A549 (cell line): ENCODE measurements around the gene KCTD21. TPM values are rescaled to one million over a fixed set of nuclear protein-coding genes. Genes with fewer than 3 reads are reported as not detected.

Experiments
- ATAC-seq, 2 experiments: fragments of 200-7000 bp in 1 of 2; fragments of >200 bp in 1 of 2; cut with Nextera tagmentation in 1 of 2; cut with Tn5 transposase in 1 of 2; 3 replicates each; pipeline versions ENCODE4 v1.8.0 to v1.9.1; 2018 to 2020; ENCODE audit warnings: mild to moderate bottlenecking in 1 of 2, moderate library complexity in 1 of 2
- CTCF ChIA-PET: fragments of 300-600 bp; sonication (Branson Sonifier 250); formaldehyde crosslinking; extraction: SDS; loops from one replicate; lab custom pipeline; 2021; ENCODE audit warnings: antibody characterized with exemption, inconsistent platforms; lab: Yijun Ruan, JAX
- POLR2A ChIA-PET: fragments of 350-600 bp; formaldehyde crosslinking; extraction: SDS; loops from one replicate; lab custom pipeline; 2021; ENCODE audit warnings: antibody characterized with exemption, inconsistent platforms; lab: Yijun Ruan, JAX
- DNase-seq, 2 experiments: peaks; one replicate each; pipeline versions ENCODE4 v3.0.0 to v3.0.0-alpha.2; 2011 to 2016; ENCODE audit warnings: low read depth in 1 of 2, low spot score in 1 of 2
- FAIRE-seq: peaks from 2 replicates; lab custom pipeline; 2011; peaks lifted over from hg19 to GRCh38; lab: Jason Lieb, UNC
- H3K27ac ChIP-seq, 2 experiments: fragments of >200 bp; sonication (Bioruptor Twin); formaldehyde crosslinking; 3 replicates each; pipeline ENCODE4 v1.5.1; 2016 to 2017
- H3K4me1 ChIP-seq: fragments of >200 bp; sonication (Bioruptor Twin); formaldehyde crosslinking; 3 replicates; pipeline ENCODE4 v1.6.1; 2016
- H3K4me2 ChIP-seq: fragments of >200 bp; sonication (Bioruptor Twin); formaldehyde crosslinking; 3 replicates; pipeline ENCODE4 v1.6.1; 2016
- H3K4me3 ChIP-seq: fragments of >200 bp; sonication (Bioruptor Twin); formaldehyde crosslinking; 3 replicates; pipeline ENCODE4 v1.5.1; 2016
- H3K9me3 ChIP-seq: fragments of >200 bp; sonication (Bioruptor Twin); formaldehyde crosslinking; 3 replicates; pipeline ENCODE4 v1.6.1; 2016
- BHLHE40 ChIP-seq: IDR thresholded peaks from 2 replicates; pipeline ENCODE4 v1.6.1; 2012; ENCODE audit warnings: low read depth, low read length, inconsistent platforms
- CBX2 ChIP-seq: fragments of 200-600 bp; sonication (generic); IDR thresholded peaks from 2 replicates; pipeline ENCODE4 v1.6.1; 2016; ENCODE audit warnings: low read depth, mild to moderate bottlenecking, borderline replicate concordance
- CHD2 ChIP-seq: fragments of 150-350 bp; IDR thresholded peaks from 2 replicates; pipeline ENCODE4 v1.6.1; 2014; ENCODE audit warnings: low read length; ENCODE audit not compliant: partially characterized antibody
- CHD4 ChIP-seq: fragments of 200-600 bp; sonication (generic); IDR thresholded peaks from 2 replicates; pipeline ENCODE4 v1.6.1; 2016; ENCODE audit warnings: antibody characterized with exemption, mild to moderate bottlenecking, borderline replicate concordance
- EHF ChIP-seq: fragments of 250-450 bp; sonication (Bioruptor Pico); IDR thresholded peaks from 2 replicates; pipeline ENCODE4 v1.5.0; 2020; ENCODE audit warnings: mild to moderate bottlenecking
- FOXS1 ChIP-seq: fragments of 250-450 bp; sonication (Bioruptor Pico); IDR thresholded peaks from 2 replicates; pipeline ENCODE4 v1.5.0; 2020; ENCODE audit warnings: mild to moderate bottlenecking, moderate library complexity
- GATA3 ChIP-seq: IDR thresholded peaks from 2 replicates; pipeline ENCODE4 v1.6.1; 2012; ENCODE audit warnings: borderline replicate concordance
- HDAC2 ChIP-seq: fragments of 200-600 bp; sonication (generic); IDR thresholded peaks from 2 replicates; pipeline ENCODE4 v1.6.1; 2016
- HEYL ChIP-seq: fragments of 250-450 bp; sonication (Bioruptor Pico); IDR thresholded peaks from 2 replicates; pipeline ENCODE4 v1.8.0; 2021; ENCODE audit warnings: mild to moderate bottlenecking, moderate library complexity
- JUNB ChIP-seq: fragments of >200 bp; sonication (Bioruptor Twin); formaldehyde crosslinking; IDR thresholded peaks from 2 replicates; pipeline ENCODE4 v1.6.1; 2016
- KDM1A ChIP-seq: fragments of 200-600 bp; sonication (generic); IDR thresholded peaks from 2 replicates; pipeline ENCODE4 v1.6.1; 2016; ENCODE audit warnings: low read depth, mild to moderate bottlenecking
- KDM5A ChIP-seq: fragments of 200-600 bp; sonication (generic); IDR thresholded peaks from 2 replicates; pipeline ENCODE4 v1.6.1; 2016; ENCODE audit warnings: antibody characterized with exemption, mild to moderate bottlenecking
- NFE2L2 ChIP-seq: fragments of 150-350 bp; conservative IDR thresholded peaks from 2 replicates; pipeline ENCODE4 v1.6.1; 2014; ENCODE audit warnings: low read length
- NR3C1 ChIP-seq: fragments of >200 bp; sonication (Bioruptor Twin); formaldehyde crosslinking; IDR thresholded peaks from 3 replicates; pipeline ENCODE4 v1.6.1; 2017
- POLR2A ChIP-seq: IDR thresholded peaks from 2 replicates; pipeline ENCODE4 v1.6.1; 2012; ENCODE audit warnings: mild to moderate bottlenecking, low read length
- RAD21 ChIP-seq, 2 experiments: fragments of >200 bp in 1 of 2; sonication (Bioruptor Twin) in 1 of 2; formaldehyde crosslinking in 1 of 2; IDR thresholded peaks in 1 of 2; conservative IDR thresholded peaks in 1 of 2; 2 replicates in 1 of 2; 3 replicates in 1 of 2; pipeline ENCODE4 v1.6.1; 2012 to 2018; ENCODE audit warnings: inconsistent platforms in 1 of 2
- RFX5 ChIP-seq: fragments of 450-650 bp; IDR thresholded peaks from 2 replicates; pipeline ENCODE4 v1.7.1; 2014; ENCODE audit warnings: antibody characterized with exemption, mild to moderate bottlenecking, moderate library complexity
- SMC3 ChIP-seq: fragments of >200 bp; sonication (Bioruptor Twin); formaldehyde crosslinking; IDR thresholded peaks from 3 replicates; pipeline ENCODE4 v1.6.1; 2018; ENCODE audit warnings: inconsistent platforms
- TFCP2L1 ChIP-seq: fragments of 250-450 bp; sonication (Bioruptor Pico); IDR thresholded peaks from 2 replicates; pipeline ENCODE4 v1.5.0; 2021; ENCODE audit warnings: mild to moderate bottlenecking
- ZSCAN20 ChIP-seq: fragments of 250-450 bp; sonication (Bioruptor Pico); IDR thresholded peaks from 2 replicates; pipeline ENCODE4 v1.8.0; 2022; ENCODE audit warnings: mild to moderate bottlenecking, moderate library complexity
- WGBS: methylation state at CpG from one replicate; pipeline ENCODE4 v1.1.6; 2017; ENCODE audit errors: missing lambda C conversion rate; 5-methylcytosine and 5-hydroxymethylcytosine counted together
- polyA plus RNA-seq, 4 experiments: library from polyadenylated mRNA; depleted of rRNA in 3 of 4; stranded (reverse); fragments of >200 nt; fragmentation: RNase III in 1 of 4; extraction: RNeasy Plus Mini Kit Qiagen cat#74134 plus additional on column Dnase treatment in 1 of 4; gene quantifications; 2 replicates in 3 of 4; 3 replicates in 1 of 4; pipeline ENCODE4 v1.2.3, GENCODE V29; 2011 to 2017
- TF ChIP-seq, protein P1 (sequence below): fragments of 250-450 bp; sonication (Bioruptor Pico); IDR thresholded peaks from 2 replicates; pipeline ENCODE4 v1.5.0; 2021; ENCODE audit warnings: mild to moderate bottlenecking, moderate library complexity, borderline replicate concordance
- TF ChIP-seq, protein P2 (sequence below): fragments of 150-350 bp; IDR thresholded peaks from 2 replicates; pipeline ENCODE4 v1.6.1; 2014; ENCODE audit warnings: low read depth, mild to moderate bottlenecking, low read length
- TF ChIP-seq, protein P3 (sequence below): IDR thresholded peaks from 2 replicates; pipeline ENCODE4 v1.6.1; 2012
- TF ChIP-seq, protein P4 (sequence below): IDR thresholded peaks from 2 replicates; pipeline ENCODE4 v1.6.1; 2012; ENCODE audit warnings: low read depth, borderline replicate concordance
- TF ChIP-seq, protein P5 (sequence below): fragments of >200 bp; sonication (Bioruptor Twin); formaldehyde crosslinking; IDR thresholded peaks from 3 replicates; pipeline ENCODE4 v1.5.1; 2016
- TF ChIP-seq, protein P6 (sequence below): fragments of 450-650 bp; IDR thresholded peaks from 2 replicates; pipeline ENCODE4 v1.6.1; 2014; ENCODE audit warnings: antibody characterized with exemption

The KCTD21 gene
- polyA plus RNA-seq, 2 of the 4 experiments (the other 2 are of a cell fraction): 5.9 to 7.2 TPM

DNA sequence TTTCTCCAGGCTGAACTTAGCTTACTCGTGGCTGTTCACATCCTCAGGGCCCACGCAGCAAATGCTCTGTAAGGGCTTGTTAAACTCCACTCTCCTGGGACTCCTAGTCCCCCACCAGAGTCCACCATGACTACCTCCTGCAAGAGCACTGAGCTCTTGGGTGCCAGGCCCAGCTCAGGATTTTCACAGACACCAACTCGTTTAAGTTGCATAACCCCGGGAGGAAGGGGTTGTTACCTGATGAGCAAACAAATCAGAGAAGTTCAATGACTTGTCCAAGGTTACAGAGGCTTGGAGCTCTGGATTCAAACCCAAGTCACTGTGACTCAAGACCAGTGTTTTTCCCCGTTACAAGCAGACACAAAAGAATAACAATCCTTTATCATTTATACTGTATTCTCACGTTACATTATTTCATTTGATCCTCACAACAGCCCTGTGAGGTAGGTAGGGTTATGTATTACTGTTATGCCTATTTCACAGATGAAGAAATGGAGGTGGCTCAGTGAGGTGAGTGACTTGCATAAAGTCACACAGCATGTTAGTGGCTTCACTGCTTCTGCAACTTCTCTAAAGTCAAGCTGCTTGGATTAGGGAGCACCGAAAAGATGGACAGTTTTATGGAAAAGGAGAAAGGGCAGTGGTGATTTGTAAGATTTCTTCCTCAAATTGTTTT, 17.4 kb downstream of the KCTD21 start:
- Histone ChIP-seq H3K4me3 (no peak overlapping the region), H3K4me1 (no peaks in the 10 kb centered on the region), H3K9me3 (no peaks in the 10 kb centered on the region), H3K27ac (no peak overlapping the region), H3K4me2 (no peak overlapping the region)
- WGBS: 77% methylated on average over 7 of the region's 7 CpGs
- no peak for FAIRE-seq
- CTCF ChIA-PET: interaction anchor here (1.3 kb wide), 1 partner anchor 394 kb away, joined by 4 read pairs; no protein-coding TSS in a partner anchor
- ATAC-seq: no peak
- POLR2A ChIA-PET: no interaction called here
- DNase-seq: no peak
- TF ChIP-seq CHD4: no peak
- TF ChIP-seq NFE2L2: peak; percentile 20; the same call in 1 of the 2 replicates

DNA sequence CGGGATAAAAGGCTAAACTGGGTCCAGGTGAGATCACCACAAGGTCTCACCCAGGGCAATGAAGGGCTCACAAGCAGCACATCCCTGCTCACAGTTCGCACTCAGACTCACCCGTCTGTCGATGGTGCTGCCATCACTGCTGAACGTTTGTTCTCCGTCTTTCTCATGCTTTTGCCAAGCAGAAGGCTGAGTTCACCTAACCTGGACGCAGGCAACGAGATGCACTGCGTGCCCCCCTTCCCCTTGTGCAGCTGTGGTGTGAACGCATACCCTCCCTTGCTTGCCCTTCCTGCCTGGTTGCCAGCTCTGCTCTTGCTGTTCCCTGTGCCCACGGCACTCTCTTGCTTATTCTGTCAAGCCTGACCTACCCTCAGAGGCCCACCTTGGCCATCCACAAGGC, 18.0 kb downstream of the KCTD21 start:
- H3K9me3 ChIP-seq: no peaks in the 10 kb centered on the region
- no peak overlapping the region for H3K4me2 ChIP-seq
- CTCF ChIA-PET: interaction anchor here (1.1 to 1.3 kb wide), 2 partner anchors 247 to 394 kb away, joined by 3 to 4 read pairs; partner anchors contain the start of gene GAB2
- no peaks in the 10 kb centered on the region for H3K4me1 ChIP-seq
- ATAC-seq: no peak
- 91% methylated on average over 11 of the region's 11 CpGs for WGBS
- POLR2A ChIA-PET: no interaction called here
- DNase-seq: no peak
- TF ChIP-seq GATA3: no peak
- TF ChIP-seq, protein P1, sequence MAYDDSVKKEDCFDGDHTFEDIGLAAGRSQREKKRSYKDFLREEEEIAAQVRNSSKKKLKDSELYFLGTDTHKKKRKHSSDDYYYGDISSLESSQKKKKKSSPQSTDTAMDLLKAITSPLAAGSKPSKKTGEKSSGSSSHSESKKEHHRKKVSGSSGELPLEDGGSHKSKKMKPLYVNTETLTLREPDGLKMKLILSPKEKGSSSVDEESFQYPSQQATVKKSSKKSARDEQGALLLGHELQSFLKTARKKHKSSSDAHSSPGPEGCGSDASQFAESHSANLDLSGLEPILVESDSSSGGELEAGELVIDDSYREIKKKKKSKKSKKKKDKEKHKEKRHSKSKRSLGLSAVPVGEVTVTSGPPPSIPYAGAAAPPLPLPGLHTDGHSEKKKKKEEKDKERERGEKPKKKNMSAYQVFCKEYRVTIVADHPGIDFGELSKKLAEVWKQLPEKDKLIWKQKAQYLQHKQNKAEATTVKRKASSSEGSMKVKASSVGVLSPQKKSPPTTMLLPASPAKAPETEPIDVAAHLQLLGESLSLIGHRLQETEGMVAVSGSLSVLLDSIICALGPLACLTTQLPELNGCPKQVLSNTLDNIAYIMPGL (CRISPR knock-in tag): no peak
- TF ChIP-seq TFCP2L1 (CRISPR knock-in tag): no peak
- TF ChIP-seq HDAC2: no peak
- TF ChIP-seq RFX5: no peak
- TF ChIP-seq CBX2: no peak
- TF ChIP-seq EHF (CRISPR knock-in tag): no peak
- no peak for TF ChIP-seq POLR2A
- TF ChIP-seq SMC3: no peak
- TF ChIP-seq KDM5A: no peak
- no peak for TF ChIP-seq JUNB
- no peak overlapping the region for H3K4me3 ChIP-seq
- no peak overlapping the region for H3K27ac ChIP-seq
- no peak for FAIRE-seq

DNA sequence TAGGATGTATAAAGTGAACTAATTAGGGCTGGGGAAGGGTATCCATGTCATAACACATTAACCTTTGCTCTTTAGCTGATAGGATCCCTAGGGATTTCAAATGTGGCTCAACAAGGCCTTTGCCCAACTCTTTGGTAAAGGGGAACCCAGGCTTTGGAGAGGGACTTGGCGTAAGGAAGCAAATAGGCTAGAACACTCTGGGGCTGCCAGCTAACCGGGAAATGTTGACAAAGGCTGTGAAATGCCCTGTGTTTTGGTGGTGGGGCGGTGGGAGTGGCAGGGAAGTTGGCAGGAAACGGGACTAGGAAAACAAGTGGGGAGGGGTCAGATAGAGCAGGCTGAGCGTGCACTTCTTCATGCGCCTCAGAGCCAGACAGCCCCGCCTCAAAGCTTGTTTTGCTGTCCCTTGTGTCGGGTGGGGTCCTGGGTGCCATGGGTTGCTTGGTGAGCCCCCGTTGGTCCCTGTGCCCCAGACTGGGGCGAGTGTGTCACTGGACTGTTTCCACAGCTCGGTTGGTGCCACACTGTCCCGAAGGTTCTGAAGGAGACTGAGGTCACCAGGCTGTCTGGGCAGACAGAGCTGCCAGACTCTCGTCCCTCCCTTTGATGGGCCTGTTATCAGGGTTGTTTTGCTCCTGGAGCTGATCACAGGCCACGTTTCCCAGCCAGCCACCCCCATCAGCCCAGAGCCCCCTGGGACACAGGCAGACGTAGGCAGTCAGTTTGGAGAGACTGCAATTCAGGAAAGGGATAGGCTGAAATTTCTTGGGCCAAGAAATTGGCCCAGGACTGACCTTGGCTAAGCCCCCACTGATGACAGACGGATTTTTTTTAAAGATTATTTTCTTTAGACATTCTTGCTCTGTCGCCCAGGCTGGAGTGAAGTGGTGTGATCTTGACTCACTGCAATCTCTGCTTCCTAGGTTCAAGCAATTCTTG, 19.6 kb downstream of the KCTD21 start:
- Histone ChIP-seq H3K4me2 (no peak overlapping the region), H3K4me3 (no peak overlapping the region), H3K4me1 (no peaks in the 10 kb centered on the region), H3K9me3 (no peaks in the 10 kb centered on the region; the same call in 2 of the 3 replicates), H3K27ac (no peak overlapping the region)
- ATAC-seq (no peak; a peak in 1 of 6 replicates), FAIRE-seq (no peak), DNase-seq (no peak)
- TF ChIP-seq BHLHE40 (no peak), RAD21 (conservative IDR thresholded peaks at IDR 0.05 in 1 of 2, IDR thresholded peaks at IDR 0.05 in 1 of 2) (no peak), FOXS1 (CRISPR knock-in tag) (no peak), ZSCAN20 (CRISPR knock-in tag) (no peak), NR3C1 (no peak), KDM1A (no peak), CHD2 (no peak), RFX5 (no peak), HEYL (no peak), JUNB (no peak)
- TF ChIP-seq, protein P2, sequence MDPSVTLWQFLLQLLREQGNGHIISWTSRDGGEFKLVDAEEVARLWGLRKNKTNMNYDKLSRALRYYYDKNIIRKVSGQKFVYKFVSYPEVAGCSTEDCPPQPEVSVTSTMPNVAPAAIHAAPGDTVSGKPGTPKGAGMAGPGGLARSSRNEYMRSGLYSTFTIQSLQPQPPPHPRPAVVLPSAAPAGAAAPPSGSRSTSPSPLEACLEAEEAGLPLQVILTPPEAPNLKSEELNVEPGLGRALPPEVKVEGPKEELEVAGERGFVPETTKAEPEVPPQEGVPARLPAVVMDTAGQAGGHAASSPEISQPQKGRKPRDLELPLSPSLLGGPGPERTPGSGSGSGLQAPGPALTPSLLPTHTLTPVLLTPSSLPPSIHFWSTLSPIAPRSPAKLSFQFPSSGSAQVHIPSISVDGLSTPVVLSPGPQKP: no peak
- TF ChIP-seq, protein P3, sequence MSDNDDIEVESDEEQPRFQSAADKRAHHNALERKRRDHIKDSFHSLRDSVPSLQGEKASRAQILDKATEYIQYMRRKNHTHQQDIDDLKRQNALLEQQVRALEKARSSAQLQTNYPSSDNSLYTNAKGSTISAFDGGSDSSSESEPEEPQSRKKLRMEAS: no peak
- TF ChIP-seq, protein P4, sequence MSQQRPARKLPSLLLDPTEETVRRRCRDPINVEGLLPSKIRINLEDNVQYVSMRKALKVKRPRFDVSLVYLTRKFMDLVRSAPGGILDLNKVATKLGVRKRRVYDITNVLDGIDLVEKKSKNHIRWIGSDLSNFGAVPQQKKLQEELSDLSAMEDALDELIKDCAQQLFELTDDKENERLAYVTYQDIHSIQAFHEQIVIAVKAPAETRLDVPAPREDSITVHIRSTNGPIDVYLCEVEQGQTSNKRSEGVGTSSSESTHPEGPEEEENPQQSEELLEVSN: no peak
- TF ChIP-seq, protein P5, sequence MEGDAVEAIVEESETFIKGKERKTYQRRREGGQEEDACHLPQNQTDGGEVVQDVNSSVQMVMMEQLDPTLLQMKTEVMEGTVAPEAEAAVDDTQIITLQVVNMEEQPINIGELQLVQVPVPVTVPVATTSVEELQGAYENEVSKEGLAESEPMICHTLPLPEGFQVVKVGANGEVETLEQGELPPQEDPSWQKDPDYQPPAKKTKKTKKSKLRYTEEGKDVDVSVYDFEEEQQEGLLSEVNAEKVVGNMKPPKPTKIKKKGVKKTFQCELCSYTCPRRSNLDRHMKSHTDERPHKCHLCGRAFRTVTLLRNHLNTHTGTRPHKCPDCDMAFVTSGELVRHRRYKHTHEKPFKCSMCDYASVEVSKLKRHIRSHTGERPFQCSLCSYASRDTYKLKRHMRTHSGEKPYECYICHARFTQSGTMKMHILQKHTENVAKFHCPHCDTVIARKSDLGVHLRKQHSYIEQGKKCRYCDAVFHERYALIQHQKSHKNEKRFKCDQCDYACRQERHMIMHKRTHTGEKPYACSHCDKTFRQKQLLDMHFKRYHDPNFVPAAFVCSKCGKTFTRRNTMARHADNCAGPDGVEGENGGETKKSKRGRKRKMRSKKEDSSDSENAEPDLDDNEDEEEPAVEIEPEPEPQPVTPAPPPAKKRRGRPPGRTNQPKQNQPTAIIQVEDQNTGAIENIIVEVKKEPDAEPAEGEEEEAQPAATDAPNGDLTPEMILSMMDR: no peak
- TF ChIP-seq, protein P6, sequence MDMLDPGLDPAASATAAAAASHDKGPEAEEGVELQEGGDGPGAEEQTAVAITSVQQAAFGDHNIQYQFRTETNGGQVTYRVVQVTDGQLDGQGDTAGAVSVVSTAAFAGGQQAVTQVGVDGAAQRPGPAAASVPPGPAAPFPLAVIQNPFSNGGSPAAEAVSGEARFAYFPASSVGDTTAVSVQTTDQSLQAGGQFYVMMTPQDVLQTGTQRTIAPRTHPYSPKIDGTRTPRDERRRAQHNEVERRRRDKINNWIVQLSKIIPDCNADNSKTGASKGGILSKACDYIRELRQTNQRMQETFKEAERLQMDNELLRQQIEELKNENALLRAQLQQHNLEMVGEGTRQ: no peak
- ChIA-PET POLR2A (no interaction called here), CTCF (no interaction called here)
- WGBS: 76% methylated on average over 17 of the region's 17 CpGs
